Measurements from ENCODE around the gene RNF223. TPM values are rescaled to one million over a fixed set of nuclear protein-coding genes. Genes with fewer than 3 reads are reported as not detected.
A peak's percentile ranks its signal among the peaks of the same experiment; 100 is the strongest.

The RNF223 gene
- total and polyA plus RNA-seq, 12 donors = not detected

DNA sequence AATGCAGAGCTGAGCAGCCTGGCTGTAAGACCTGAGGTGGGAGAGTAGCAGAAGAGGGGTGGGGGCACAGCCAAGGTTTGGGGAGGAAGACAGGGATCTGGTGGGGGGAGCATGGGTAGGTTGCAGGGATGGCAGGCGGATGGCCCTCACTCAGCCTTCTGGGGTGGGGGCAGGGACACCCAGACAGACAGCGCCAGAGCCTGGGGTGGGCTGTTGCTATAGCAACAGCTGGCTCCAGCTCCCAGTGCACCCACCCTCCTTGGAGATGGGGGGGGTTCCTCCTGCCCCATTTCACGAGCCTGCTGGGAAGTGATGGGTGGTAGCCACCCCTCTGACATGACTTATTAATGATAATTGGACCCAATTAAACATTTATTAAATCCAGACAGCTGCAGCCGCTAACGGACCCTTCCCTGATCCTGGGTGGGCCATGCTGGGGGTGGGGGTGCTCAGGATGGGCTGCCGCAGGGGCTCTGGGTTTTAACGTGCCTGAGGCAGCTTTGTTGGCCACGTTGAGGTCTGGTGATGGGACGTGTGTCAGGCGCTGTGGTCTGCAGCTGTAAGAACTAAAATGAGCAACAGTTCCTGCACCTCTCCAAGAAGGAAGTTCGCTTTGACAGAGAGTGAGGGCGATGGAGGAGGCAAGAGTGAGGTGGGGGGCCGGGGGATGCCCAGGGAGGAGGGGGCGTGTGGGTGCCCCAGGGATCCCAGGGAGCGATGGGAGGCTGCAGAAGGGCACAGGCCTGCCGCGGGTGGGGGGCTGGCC lies 34.8 kb downstream of the RNF223 start:
- intact Hi-C loops (cut with DNase I) = loop anchor here in 1 of 10 donors (10.0 kb wide), 1 partner anchor 255 kb away; no protein-coding TSS in a partner anchor
- Histone ChIP-seq H3K27me3 (peaks cover 0 to 62% (median 6%) of the 10 kb centered on the region in 7 donors), H3K4me3 (peak overlapping the region in 1 of 10 donors; percentile 49), H3K9me3 (no peaks in the 10 kb centered on the region), H3K4me1 (peaks cover 9 to 35% (median 18%) of the 10 kb centered on the region in 9 donors), H3K27ac (no peak overlapping the region), H3K36me3 (peaks cover 0 to 46% (median 0%) of the 10 kb centered on the region in 9 donors)
- TF ChIP-seq, protein P1, sequence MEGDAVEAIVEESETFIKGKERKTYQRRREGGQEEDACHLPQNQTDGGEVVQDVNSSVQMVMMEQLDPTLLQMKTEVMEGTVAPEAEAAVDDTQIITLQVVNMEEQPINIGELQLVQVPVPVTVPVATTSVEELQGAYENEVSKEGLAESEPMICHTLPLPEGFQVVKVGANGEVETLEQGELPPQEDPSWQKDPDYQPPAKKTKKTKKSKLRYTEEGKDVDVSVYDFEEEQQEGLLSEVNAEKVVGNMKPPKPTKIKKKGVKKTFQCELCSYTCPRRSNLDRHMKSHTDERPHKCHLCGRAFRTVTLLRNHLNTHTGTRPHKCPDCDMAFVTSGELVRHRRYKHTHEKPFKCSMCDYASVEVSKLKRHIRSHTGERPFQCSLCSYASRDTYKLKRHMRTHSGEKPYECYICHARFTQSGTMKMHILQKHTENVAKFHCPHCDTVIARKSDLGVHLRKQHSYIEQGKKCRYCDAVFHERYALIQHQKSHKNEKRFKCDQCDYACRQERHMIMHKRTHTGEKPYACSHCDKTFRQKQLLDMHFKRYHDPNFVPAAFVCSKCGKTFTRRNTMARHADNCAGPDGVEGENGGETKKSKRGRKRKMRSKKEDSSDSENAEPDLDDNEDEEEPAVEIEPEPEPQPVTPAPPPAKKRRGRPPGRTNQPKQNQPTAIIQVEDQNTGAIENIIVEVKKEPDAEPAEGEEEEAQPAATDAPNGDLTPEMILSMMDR (IDR thresholded peaks at IDR 0.05) = no peak
- no peak for ATAC-seq
- no peak for DNase-seq
- WGBS, 2 donors = 55 to 63% methylated on average over 16 to 17 of the region's 17 CpGs

DNA sequence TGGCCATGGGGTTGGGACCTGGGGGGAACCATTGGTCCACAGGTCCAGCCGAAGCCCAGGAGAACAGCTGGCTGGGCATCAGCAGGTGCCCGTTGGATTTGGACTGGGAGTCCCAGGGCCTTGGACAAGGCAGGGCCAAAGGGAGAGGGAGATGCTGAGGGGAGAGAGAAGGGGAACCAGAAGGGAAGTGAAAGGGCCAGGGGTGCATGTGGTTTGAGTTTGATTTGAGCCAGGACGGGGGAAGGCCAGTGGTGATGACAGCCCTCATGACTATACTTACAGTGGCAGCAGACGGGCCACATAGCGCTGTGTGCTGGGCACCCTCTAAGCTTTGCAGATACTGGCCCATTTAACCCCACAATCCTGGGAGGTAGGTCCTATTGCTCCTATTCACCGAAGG lies 35.4 kb downstream of the RNF223 start:
- WGBS, 2 donors = 89 to 90% methylated on average over 6 of the region's 6 CpGs
- TF ChIP-seq, protein P1 (IDR thresholded peaks at IDR 0.05) = no peak
- Histone ChIP-seq H3K27me3 (peaks cover 0 to 69% (median 12%) of the 10 kb centered on the region in 7 donors), H3K4me1 (peaks cover 9 to 41% (median 21%) of the 10 kb centered on the region in 9 donors), H3K27ac (no peak overlapping the region), H3K9me3 (no peaks in the 10 kb centered on the region), H3K4me3 (no peak overlapping the region), H3K36me3 (peaks cover 0 to 40% (median 0%) of the 10 kb centered on the region in 9 donors)
- ATAC-seq (no peak), DNase-seq (no peak)
- intact Hi-C loops (cut with DNase I) = loop anchor here in 1 of 10 donors (10.0 kb wide), 1 partner anchor 256 kb away; no protein-coding TSS in a partner anchor

DNA sequence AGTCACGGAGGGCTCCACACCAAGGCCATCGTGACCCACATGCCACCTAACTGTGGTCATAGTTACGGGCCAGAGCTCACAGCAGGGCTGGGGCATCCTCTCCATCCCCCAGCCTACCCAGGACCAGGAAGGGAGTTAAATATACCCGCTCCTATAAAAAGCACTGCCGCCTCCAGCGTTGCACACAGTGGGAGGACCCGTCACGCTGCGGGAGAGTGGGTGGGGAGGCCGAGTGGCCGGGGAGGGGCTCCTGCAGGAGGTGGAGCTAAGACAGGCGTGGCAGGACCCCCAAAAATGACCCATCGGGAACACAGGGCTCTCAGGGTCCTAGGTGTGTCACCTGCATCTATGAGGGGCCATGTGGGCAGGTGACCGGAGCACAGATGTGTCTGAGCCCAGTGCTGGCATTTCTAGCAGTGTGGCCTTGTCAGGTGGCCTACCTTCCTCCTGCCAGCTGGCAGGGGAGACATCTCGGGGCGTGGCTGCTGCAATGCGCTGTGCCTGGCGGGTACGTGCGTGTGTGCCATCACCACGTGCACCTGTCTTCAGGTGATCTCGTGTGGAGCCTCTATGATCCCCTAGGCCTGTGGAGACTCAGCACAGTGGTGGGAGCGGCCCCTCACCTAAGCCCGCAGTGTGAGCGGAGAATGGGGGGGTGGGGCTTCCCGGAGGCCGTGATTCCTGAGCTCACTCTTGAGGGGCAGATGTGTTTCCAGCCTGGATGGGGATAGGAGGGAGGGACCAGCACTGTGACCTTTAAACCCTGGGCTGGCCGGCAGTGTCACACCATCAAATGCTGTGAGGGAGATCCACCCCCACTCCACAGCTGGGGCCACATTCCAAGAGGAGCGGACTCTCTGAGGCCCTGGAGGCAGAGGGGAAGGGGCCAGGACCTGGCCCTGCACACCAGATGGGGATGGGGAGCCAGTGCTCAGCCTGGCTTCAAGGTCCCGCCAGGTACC lies 36.5 kb downstream of the RNF223 start:
- no peak overlapping the region for H3K4me3 ChIP-seq
- intact Hi-C loops (cut with DNase I) = loop anchor here in 1 of 10 donors (10.0 kb wide), 1 partner anchor 257 kb away; no protein-coding TSS in a partner anchor
- H3K36me3 ChIP-seq = peaks cover 0 to 30% (median 0%) of the 10 kb centered on the region in 9 donors
- no peak for ATAC-seq
- peaks cover 0 to 79% (median 12%) of the 10 kb centered on the region in 7 donors for H3K27me3 ChIP-seq
- peaks cover 12 to 46% (median 23%) of the 10 kb centered on the region in 9 donors for H3K4me1 ChIP-seq
- DNase-seq = no peak
- H3K9me3 ChIP-seq = no peaks in the 10 kb centered on the region
- 86 to 87% methylated on average over 30 of the region's 30 CpGs for WGBS, 2 donors
- H3K27ac ChIP-seq = no peak overlapping the region
- TF ChIP-seq, protein P1 (IDR thresholded peaks at IDR 0.05) = no peak

Measured in heart right ventricle (tissue), 16 donors.